Measurements from ENCODE around the gene ABCA1. TPM values are rescaled to one million over a fixed set of nuclear protein-coding genes. Genes with fewer than 3 reads are reported as not detected.

Gene ABCA1
- total and polyA plus RNA-seq, 2 of the 13 experiments (the other 11 are each of a cell fraction or from before 2014, with no cell fraction given), result 26.8 to 63.8 TPM

GRCh38 chr9:104950838-104951237, 22.9 kb upstream of the ABCA1 start:
- no peak for DNase-seq (ENCODE audit: low spot score)
- POLR2A ChIA-PET, result no interaction called here
- Histone ChIP-seq H3K4me3 (replicated peaks in 1 of 3; ENCODE audit: insufficient read depth in 1 of 3, low read depth in 2 of 3, low read length in 3 of 3) (no peak overlapping the region), H3K4me2 (ENCODE audit: low read depth, low read length) (no peak overlapping the region), H4K20me1 (ENCODE audit: insufficient read depth, low read length) (no peaks in the 10 kb centered on the region), H3K9ac (ENCODE audit: insufficient read depth, low read depth, low read length) (no peak overlapping the region), H3K27me3 (ENCODE audit: control insufficient read depth in 1 of 2, insufficient read depth in 2 of 2, low read length in 2 of 2) (no peaks in the 10 kb centered on the region; a peak in 1 of 5 replicates), H3K27ac (ENCODE audit: extremely low read length, insufficient read depth, low read length) (no peak overlapping the region), H2AFZ (ENCODE audit: low read length) (no peak overlapping the region), H3K79me2 (ENCODE audit: insufficient read depth, low read length) (no peaks in the 10 kb centered on the region), H3K36me3 (replicated peaks in 1 of 2; ENCODE audit: control insufficient read depth in 1 of 2, insufficient read depth in 2 of 2, low read length in 2 of 2) (no peaks in the 10 kb centered on the region), H3K4me1 (ENCODE audit: insufficient read depth, low read length) (peaks cover 19% of the 10 kb centered on the region), H3K9me3 (ENCODE audit: low read length) (no peaks in the 10 kb centered on the region)
- no TSS peak for BruUV-seq (replicated peaks)
- in situ Hi-C loops (cut with HindIII; ENCODE audit: extremely low pct_ligation_motif_present, low pct_unique_long_range_greater_than_20kb) (no loop called here), intact Hi-C loops (cut with micrococcal nuclease; ENCODE audit: unreplicated experiment) (no loop called here)
- 70% methylated on average over 4 of the region's 4 CpGs for WGBS (ENCODE audit: low lambda C conversion rate)
- CTCF ChIA-PET (ENCODE audit: low intra/inter-chr PET ratio, low total read pairs), result no interaction called here
- no peak for FAIRE-seq
- TF ChIP-seq PITX1 (CRISPR knock-in tag; IDR thresholded peaks at IDR 0.05) (no peak), KDM5B (CRISPR knock-in tag; IDR thresholded peaks at IDR 0.05; ENCODE audit: borderline replicate concordance) (no peak), DMAP1 (CRISPR knock-in tag; IDR thresholded peaks at IDR 0.05) (no peak), ZNF816 (CRISPR knock-in tag; IDR thresholded peaks at IDR 0.05; ENCODE audit: borderline replicate concordance) (no peak)
- ATAC-seq, result no peak

GRCh38 chr9:104948277-104948676, 20.3 kb upstream of the ABCA1 start:
- Histone ChIP-seq H4K20me1 (ENCODE audit: insufficient read depth, low read length) (no peaks in the 10 kb centered on the region), H3K4me2 (ENCODE audit: low read depth, low read length) (0 out of 2 replicates have a peak overlapping the region, but pooled peaks have one; percentile 12), H3K9me3 (ENCODE audit: low read length) (no peaks in the 10 kb centered on the region), H3K9ac (ENCODE audit: insufficient read depth, low read depth, low read length) (no peak overlapping the region), H3K27me3 (ENCODE audit: control insufficient read depth in 1 of 2, insufficient read depth in 2 of 2, low read length in 2 of 2) (no peaks in the 10 kb centered on the region; a peak in 1 of 5 replicates), H3K27ac (ENCODE audit: extremely low read length, insufficient read depth, low read length) (no peak overlapping the region), H3K36me3 (replicated peaks in 1 of 2; ENCODE audit: control insufficient read depth in 1 of 2, insufficient read depth in 2 of 2, low read length in 2 of 2) (no peaks in the 10 kb centered on the region), H3K4me3 (replicated peaks in 1 of 3; ENCODE audit: insufficient read depth in 1 of 3, low read depth in 2 of 3, low read length in 3 of 3) (no peak overlapping the region), H2AFZ (ENCODE audit: low read length) (no peak overlapping the region), H3K79me2 (ENCODE audit: insufficient read depth, low read length) (no peaks in the 10 kb centered on the region), H3K4me1 (ENCODE audit: insufficient read depth, low read length) (peaks cover 19% of the 10 kb centered on the region)
- ChIA-PET CTCF (ENCODE audit: low intra/inter-chr PET ratio, low total read pairs) (no interaction called here), POLR2A (no interaction called here)
- no TSS peak for BruUV-seq (replicated peaks)
- intact Hi-C loops (cut with micrococcal nuclease; ENCODE audit: unreplicated experiment) (no loop called here), in situ Hi-C loops (cut with HindIII; ENCODE audit: extremely low pct_ligation_motif_present, low pct_unique_long_range_greater_than_20kb) (no loop called here)
- TF ChIP-seq BCL6 (CRISPR knock-in tag; IDR thresholded peaks at IDR 0.05), result 0 out of 2 replicates have a peak, but pooled peaks have one; percentile 13
- no peak for TF ChIP-seq SOX6 (IDR thresholded peaks at IDR 0.05)
- TF ChIP-seq SOX6 (CRISPR knock-in tag; IDR thresholded peaks at IDR 0.05), result peak; percentile 10; the same call in 1 of the 2 replicates
- no peak for TF ChIP-seq FOXK2 (IDR thresholded peaks at IDR 0.05)
- TF ChIP-seq CEBPB (IDR thresholded peaks at IDR 0.05; ENCODE audit: borderline replicate concordance, low read depth, low read length), result peak; percentile 60
- no peak for TF ChIP-seq SOX13 (IDR thresholded peaks at IDR 0.05)
- peak in 1 of 2 experiments; percentile 55; a peak in 1 of 4 replicates for TF ChIP-seq SOX13 (CRISPR knock-in tag; conservative IDR thresholded peaks at IDR 0.05 in 1 of 2, IDR thresholded peaks at IDR 0.05 in 1 of 2)
- TF ChIP-seq ZBTB21 (CRISPR knock-in tag; IDR thresholded peaks at IDR 0.05), result peak; percentile 74; the same call in 1 of the 2 replicates
- 18% methylated on average over 3 of the region's 3 CpGs for WGBS (ENCODE audit: low lambda C conversion rate)
- peak; percentile 58 for DNase-seq (ENCODE audit: low spot score)
- FAIRE-seq, result no peak
- peak; percentile 66 for ATAC-seq
